Measurements from ENCODE around the gene C1orf210.

- TF ChIP-seq CTCF (IDR thresholded peaks at IDR 0.05) (no peak), POLR2AphosphoS5 (IDR thresholded peaks at IDR 0.05) (no peak), POLR2A (IDR thresholded peaks at IDR 0.05) (no peak)
Observed at GRCh38 chr1:43315481-43315880, 30.1 kb upstream of the C1orf210 start.

All from suprapubic skin (tissue), 4 donors.